T1000 (cell line): Measurements from ENCODE around the gene LGI4.

Experiments
- DNase-seq: peaks from one replicate; lab custom pipeline; 2025; ENCODE audit warnings: mixed read lengths; lab: John Stamatoyannopoulos, UW

The LGI4 gene

GRCh38 chr19:35123573-35123972 lies 11.3 kb downstream of the LGI4 start:
- DNase-seq: no peak

GRCh38 chr19:35122687-35123551 lies 11.9 kb downstream of the LGI4 start:
- no peak for DNase-seq

- no peak for DNase-seq
These were observed 14.0 kb downstream of the LGI4 start for GRCh38 chr19:35120898-35121297.

GRCh38 chr19:35120492-35120891 lies 14.4 kb downstream of the LGI4 start:
- DNase-seq: peak; percentile 12

- no peak for DNase-seq
These were observed 15.2 kb downstream of the LGI4 start for GRCh38 chr19:35119578-35120155.

DNA sequence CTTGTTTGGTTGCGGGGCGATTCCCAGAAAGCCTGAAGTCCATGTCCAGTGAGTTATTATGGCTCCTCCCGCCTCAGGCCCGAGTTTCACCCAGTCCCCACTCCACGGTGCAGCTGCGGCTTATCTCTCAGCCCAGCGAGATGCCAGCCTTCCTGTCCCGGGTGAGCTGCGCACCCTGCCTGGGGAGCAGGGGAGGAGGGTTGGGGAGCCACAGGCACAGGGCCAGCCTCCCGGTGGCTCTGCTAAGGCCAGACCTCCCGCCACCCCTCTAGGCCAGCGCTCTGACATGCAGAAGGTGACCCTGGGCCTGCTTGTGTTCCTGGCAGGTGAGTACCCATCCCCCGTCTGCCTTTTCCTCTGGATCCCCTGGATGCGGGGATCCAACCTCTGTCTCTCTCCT lies 15.8 kb downstream of the LGI4 start:
- no peak for DNase-seq

DNA sequence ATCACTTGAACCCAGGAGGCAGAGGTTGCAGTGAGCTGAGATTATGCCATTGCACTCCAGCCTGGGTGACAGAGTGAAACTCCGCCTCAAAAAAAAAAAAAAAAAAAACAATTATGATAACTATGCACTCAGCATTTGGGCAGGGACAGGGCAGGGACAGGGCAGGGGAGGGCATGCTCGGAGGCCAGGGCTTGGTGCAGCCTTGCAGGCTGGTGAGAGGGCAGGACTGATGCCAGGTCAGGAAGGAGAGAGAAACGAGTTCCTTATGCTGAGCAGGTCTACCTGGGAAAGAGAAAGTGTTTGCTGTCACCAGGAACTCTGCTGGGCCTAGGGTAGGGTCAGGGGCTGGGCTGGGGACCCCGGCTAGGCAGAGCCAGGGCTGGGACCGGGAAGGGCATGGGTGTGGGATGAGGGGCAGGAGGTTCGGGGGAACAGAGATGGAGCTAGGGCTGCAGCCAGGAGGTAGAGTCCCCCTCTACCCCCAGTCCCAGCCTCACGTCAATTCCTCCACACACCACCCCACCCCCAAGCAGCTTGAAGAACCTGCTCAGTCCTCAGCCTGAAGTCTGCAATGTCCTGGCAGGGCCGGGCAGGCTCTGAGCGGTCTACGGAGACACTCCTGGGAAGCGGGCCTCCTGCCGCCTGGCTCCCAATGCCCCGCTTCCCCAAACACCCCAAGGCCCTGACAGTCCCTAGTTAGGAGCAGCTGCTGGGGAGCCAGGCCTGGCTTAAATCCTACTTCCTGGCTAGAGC lies 16.4 kb downstream of the LGI4 start:
- DNase-seq: no peak

DNA sequence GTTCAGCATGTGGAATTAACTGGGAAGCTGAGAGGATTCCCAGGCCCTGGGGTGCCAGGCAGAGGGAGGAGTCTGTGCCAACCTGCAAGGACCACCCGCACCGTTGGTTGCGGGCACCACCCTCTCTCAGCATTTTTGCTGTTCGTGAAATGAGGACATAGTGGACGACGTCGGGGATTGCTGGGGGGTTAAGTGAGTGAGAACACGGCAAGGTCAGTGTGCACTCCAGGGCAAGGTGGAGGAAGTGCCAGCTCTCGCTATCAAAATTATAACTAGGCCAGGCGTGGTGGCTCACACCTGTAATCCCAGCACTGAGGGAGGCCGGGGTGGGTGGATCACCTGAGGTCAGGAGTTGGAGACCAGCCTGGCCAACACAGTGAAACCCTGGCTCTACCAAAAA lies 17.1 kb downstream of the LGI4 start:
- DNase-seq: no peak

GRCh38 chr19:35117116-35117515 lies 17.7 kb downstream of the LGI4 start:
- no peak for DNase-seq

GRCh38 chr19:35116072-35116801 lies 18.6 kb downstream of the LGI4 start:
- no peak for DNase-seq

GRCh38 chr19:35115177-35115951 lies 19.5 kb downstream of the LGI4 start, which contains the start of gene FXYD3:
Gene FXYD3, plus strand, starts transcription at chr19:35115823. Its CDS starts 3,554 bp downstream, at chr19:35119377.
- no peak for DNase-seq

- DNase-seq: no peak
These were observed 20.3 kb downstream of the LGI4 start for GRCh38 chr19:35114353-35115176.

GRCh38 chr19:35112995-35113688 lies 21.7 kb downstream of the LGI4 start:
- DNase-seq: no peak

DNA sequence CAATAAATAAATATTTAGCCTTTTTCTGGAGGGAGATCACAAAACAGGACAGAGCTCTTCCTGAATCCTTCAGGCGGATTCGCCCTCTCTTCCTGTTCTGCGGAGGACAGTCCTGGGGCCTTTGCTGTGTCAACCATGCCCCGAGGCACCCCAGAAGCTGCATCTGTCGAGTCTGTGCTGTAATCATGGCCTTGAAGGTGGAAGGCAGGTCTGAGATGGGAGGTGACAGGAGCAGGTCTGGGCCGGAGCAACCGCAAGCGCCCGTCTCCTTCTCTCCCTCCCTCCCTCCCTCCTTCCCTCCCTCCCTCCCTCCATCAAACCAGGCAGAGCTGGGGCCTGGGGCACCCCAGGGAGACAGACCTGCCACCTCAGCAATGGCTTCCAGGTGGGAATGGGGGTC lies 23.9 kb downstream of the LGI4 start:
- DNase-seq: no peak

DNA sequence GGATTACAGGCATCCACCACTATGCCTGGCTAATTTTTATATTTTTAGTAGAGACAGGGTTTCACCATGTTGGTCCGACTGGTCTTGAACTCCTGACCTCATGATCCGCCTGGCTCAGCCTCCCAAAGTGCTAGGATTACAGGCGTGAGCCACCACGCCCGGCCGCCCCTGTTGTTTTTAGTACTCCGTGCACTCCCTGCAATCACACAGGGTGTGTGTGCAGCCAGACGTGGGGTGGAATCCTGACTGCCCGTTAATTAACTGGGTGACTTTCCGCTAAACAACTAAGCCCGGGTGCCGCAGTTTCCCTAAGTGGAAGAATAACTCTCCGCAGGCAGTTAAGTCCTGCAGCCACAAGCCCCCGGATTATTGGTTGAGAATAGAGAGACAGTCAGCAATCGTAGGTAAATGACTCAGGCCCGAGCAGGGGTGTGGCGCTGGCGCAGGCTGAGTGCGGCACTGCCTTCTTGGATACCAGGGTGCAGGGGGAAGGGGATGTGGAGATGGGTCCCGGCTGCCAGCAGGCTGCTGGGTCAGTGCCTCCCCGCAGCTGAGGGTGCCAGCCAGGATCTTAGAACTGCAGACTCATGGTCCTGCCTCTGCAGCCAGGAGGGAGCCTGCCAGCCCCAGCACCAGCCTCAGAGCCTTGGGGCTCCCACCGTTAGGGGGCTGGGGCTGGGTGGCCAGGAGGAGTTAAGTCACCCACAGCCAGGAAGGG lies 25.3 kb downstream of the LGI4 start:
- no peak for DNase-seq

- DNase-seq: no peak
These were observed 26.1 kb downstream of the LGI4 start for GRCh38 chr19:35108730-35109129.

GRCh38 chr19:35107545-35107944 lies 27.3 kb downstream of the LGI4 start:
- no peak for DNase-seq

DNA sequence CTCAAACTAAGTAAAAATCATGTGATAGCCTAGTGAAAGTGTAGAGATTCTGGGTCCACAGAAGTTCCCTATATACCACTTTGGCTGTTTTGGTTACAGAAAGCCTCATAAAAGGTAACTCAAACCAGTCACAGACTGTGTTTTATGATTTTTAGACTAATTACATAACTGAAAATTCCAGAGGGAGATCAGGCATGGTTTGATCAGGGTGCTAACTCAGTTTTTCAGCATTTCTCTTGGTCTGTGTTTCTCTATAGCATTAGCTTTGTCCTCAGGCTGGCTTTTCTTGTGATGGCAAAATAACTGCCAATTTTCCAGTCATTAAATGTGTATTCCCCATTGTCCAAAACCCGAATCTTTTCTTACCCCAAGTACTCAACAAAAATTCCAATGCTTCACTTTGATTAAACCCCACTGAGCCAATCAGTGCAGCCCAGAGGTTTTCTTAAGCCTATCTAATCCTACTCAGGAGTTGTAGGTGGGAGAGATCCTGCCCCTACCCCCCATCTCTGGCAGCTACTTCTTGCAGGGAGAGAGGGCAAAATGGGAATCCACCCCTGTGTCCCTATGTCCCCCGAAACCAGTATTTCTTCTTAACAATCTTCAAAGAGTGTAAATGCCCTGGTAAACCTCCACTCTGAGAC lies 27.8 kb downstream of the LGI4 start:
- no peak for DNase-seq

- DNase-seq: no peak
These were observed 28.6 kb downstream of the LGI4 start for GRCh38 chr19:35106291-35106583.
